ENCODE results near the gene EML4. TPM values are rescaled to one million over a fixed set of nuclear protein-coding genes. Genes with fewer than 3 reads are reported as not detected.

The EML4 gene
- total RNA-seq, 1 experiment from 2014 or later, result 93.7 TPM

GRCh38 chr2:42164971-42165370, 4.2 kb upstream of the EML4 start:
- Histone ChIP-seq H3K27me3 (replicated peaks; ENCODE audit: insufficient read depth, low read depth, low read length, poor library complexity) (no peaks in the 10 kb centered on the region), H3K27ac (ENCODE audit: low read depth, low read length, poor library complexity, severe bottlenecking) (no peak overlapping the region), H3K4me1 (ENCODE audit: insufficient read depth, low read length, poor library complexity, severe bottlenecking) (peaks cover 3% of the 10 kb centered on the region), H3K4me3 (ENCODE audit: low read depth, low read length, poor library complexity, severe bottlenecking) (no peak overlapping the region), H3K36me3 (ENCODE audit: insufficient read depth, low read length, poor library complexity, severe bottlenecking) (no peaks in the 10 kb centered on the region), H3K9me3 (ENCODE audit: low read depth, low read length, poor library complexity, severe bottlenecking) (no peaks in the 10 kb centered on the region)
- no TSS peak for BruUV-seq (replicated peaks)
- ChIA-PET CTCF (no interaction called here), POLR2A (ENCODE audit: low non-redundant PET) (no interaction called here)
- intact Hi-C loops (cut with micrococcal nuclease; ENCODE audit: unreplicated experiment), result no loop called here
- TF ChIP-seq CTCF (conservative IDR thresholded peaks at IDR 0.05; ENCODE audit: low read depth, low read length) (no peak), EZH2 (IDR thresholded peaks at IDR 0.05; ENCODE audit: borderline replicate concordance, low read depth, low read length, poor library complexity, severe bottlenecking) (no peak)
- DNase-seq (ENCODE audit: low spot score), result no peak

GRCh38 chr2:42167458-42167857, 1.7 kb upstream of the EML4 start:
- no peaks in the 10 kb centered on the region for H3K36me3 ChIP-seq (ENCODE audit: insufficient read depth, low read length, poor library complexity, severe bottlenecking)
- H3K4me1 ChIP-seq (ENCODE audit: insufficient read depth, low read length, poor library complexity, severe bottlenecking), result peaks cover 10% of the 10 kb centered on the region
- BruUV-seq (replicated peaks), result no TSS peak
- CTCF ChIA-PET, result no interaction called here
- no peak for TF ChIP-seq EZH2 (IDR thresholded peaks at IDR 0.05; ENCODE audit: borderline replicate concordance, low read depth, low read length, poor library complexity, severe bottlenecking)
- no peak for TF ChIP-seq CTCF (conservative IDR thresholded peaks at IDR 0.05; ENCODE audit: low read depth, low read length)
- H3K9me3 ChIP-seq (ENCODE audit: low read depth, low read length, poor library complexity, severe bottlenecking), result no peaks in the 10 kb centered on the region
- intact Hi-C loops (cut with micrococcal nuclease; ENCODE audit: unreplicated experiment), result no loop called here
- no peak for DNase-seq (ENCODE audit: low spot score)
- no peak overlapping the region for H3K4me3 ChIP-seq (ENCODE audit: low read depth, low read length, poor library complexity, severe bottlenecking)
- no peaks in the 10 kb centered on the region for H3K27me3 ChIP-seq (replicated peaks; ENCODE audit: insufficient read depth, low read depth, low read length, poor library complexity)
- no peak overlapping the region for H3K27ac ChIP-seq (ENCODE audit: low read depth, low read length, poor library complexity, severe bottlenecking)
- POLR2A ChIA-PET (ENCODE audit: low non-redundant PET), result no interaction called here

GRCh38 chr2:42168459-42169099, 574 bp upstream of the EML4 start:
- Histone ChIP-seq H3K4me3 (ENCODE audit: low read depth, low read length, poor library complexity, severe bottlenecking) (no peak overlapping the region), H3K27ac (ENCODE audit: low read depth, low read length, poor library complexity, severe bottlenecking) (peak overlapping the region; percentile 62), H3K36me3 (ENCODE audit: insufficient read depth, low read length, poor library complexity, severe bottlenecking) (no peaks in the 10 kb centered on the region), H3K9me3 (ENCODE audit: low read depth, low read length, poor library complexity, severe bottlenecking) (no peaks in the 10 kb centered on the region), H3K4me1 (ENCODE audit: insufficient read depth, low read length, poor library complexity, severe bottlenecking) (peaks cover 20% of the 10 kb centered on the region), H3K27me3 (replicated peaks; ENCODE audit: insufficient read depth, low read depth, low read length, poor library complexity) (no peaks in the 10 kb centered on the region)
- BruUV-seq (replicated peaks), result no TSS peak
- intact Hi-C loops (cut with micrococcal nuclease; ENCODE audit: unreplicated experiment), result no loop called here
- no peak for TF ChIP-seq CTCF (conservative IDR thresholded peaks at IDR 0.05; ENCODE audit: low read depth, low read length)
- TF ChIP-seq EZH2 (IDR thresholded peaks at IDR 0.05; ENCODE audit: borderline replicate concordance, low read depth, low read length, poor library complexity, severe bottlenecking), result no peak
- ChIA-PET CTCF (no interaction called here), POLR2A (ENCODE audit: low non-redundant PET) (no interaction called here)
- DNase-seq (ENCODE audit: low spot score), result no peak

Data from A673 (cell line).